Panc1 (cell line): ENCODE results near the gene ZNF609. TPM values are rescaled to one million over a fixed set of nuclear protein-coding genes. Genes with fewer than 3 reads are reported as not detected.

Experiments
- ATAC-seq: fragments of 200-7000 bp; cut with Tn5 transposase; 2 replicates; pipeline ENCODE4 v1.9.1; 2020; ENCODE audit warnings: mild to moderate bottlenecking, moderate library complexity
- BruUV-seq: library from RNA; stranded (reverse); fragments of 400-500 nt; replicated peaks from 2 replicates; lab custom pipeline; 2021; lab: Mats Ljungman, UMichigan
- CTCF ChIA-PET: fragments of 300-600 bp; sonication (Branson Sonifier 250); formaldehyde crosslinking; loops from one replicate; lab custom pipeline; 2022; ENCODE audit warnings: antibody characterized with exemption; lab: Charles Lee
- POLR2A ChIA-PET: fragments of 300-600 bp; sonication (Branson Sonifier 250); formaldehyde crosslinking; loops from one replicate; lab custom pipeline; 2022; ENCODE audit warnings: antibody characterized with exemption; lab: Charles Lee
- DNase-seq: peaks from one replicate; pipeline ENCODE4 v3.0.0-alpha.2; 2010; ENCODE audit warnings: low read depth, low spot score
- H3K27ac ChIP-seq: 2 replicates; pipeline ENCODE4 v1.5.1; 2011; ENCODE audit warnings: mild to moderate bottlenecking, low read length, inconsistent platforms
- H3K27me3 ChIP-seq: fragments of 200-500 bp; sonication (Bioruptor generic); 2 replicates; pipeline ENCODE4 v1.6.0; 2014; ENCODE audit warnings: low read length, inconsistent platforms; ENCODE audit not compliant: control insufficient read depth, insufficient read depth
- H3K36me3 ChIP-seq: fragments of 200-500 bp; sonication (Bioruptor generic); 2 replicates; pipeline ENCODE4 v1.5.1; 2014; ENCODE audit warnings: inconsistent platforms, mild to moderate bottlenecking, low read length, moderate library complexity; ENCODE audit not compliant: control insufficient read depth, insufficient read depth
- H3K4me1 ChIP-seq: 2 replicates; pipeline ENCODE4 v1.5.1; 2011; ENCODE audit warnings: inconsistent platforms, mild to moderate bottlenecking, low read length, moderate library complexity; ENCODE audit not compliant: control insufficient read depth, insufficient read depth
- H3K4me3 ChIP-seq, 2 experiments: 2 replicates each; pipeline ENCODE4 v1.5.1; 2011 to 2012; ENCODE audit warnings: low read depth in 2 of 2, low read length in 2 of 2, mild to moderate bottlenecking in 2 of 2, inconsistent platforms in 1 of 2, moderate library complexity in 1 of 2
- H3K9me3 ChIP-seq: fragments of 200-500 bp; sonication (Bioruptor generic); 2 replicates; pipeline ENCODE4 v1.5.1; 2014; ENCODE audit warnings: low read depth, mild to moderate bottlenecking, inconsistent platforms, low read length, moderate library complexity; ENCODE audit not compliant: control insufficient read depth, insufficient read depth
- POLR2AphosphoS5 ChIP-seq: IDR thresholded peaks from 2 replicates; pipeline ENCODE4 v1.6.1; 2012; ENCODE audit warnings: mild to moderate bottlenecking, low read depth, low read length, moderate library complexity
- SIN3A ChIP-seq: IDR thresholded peaks from 2 replicates; pipeline ENCODE4 v1.6.1; 2012; ENCODE audit warnings: low read depth, mild to moderate bottlenecking, low read length, moderate library complexity, borderline replicate concordance; ENCODE audit not compliant: insufficient read depth
- TCF7L2 ChIP-seq: IDR thresholded peaks from 2 replicates; pipeline ENCODE4 v1.6.1; 2011; ENCODE audit warnings: mild to moderate bottlenecking, low read depth, low read length, inconsistent platforms
- in situ Hi-C: cut with HindIII; loops from 2 replicates; pipeline ENCODE4 v1.10.0; 2016; ENCODE audit warnings: low sequenced_read_pairs, low pct_unique_long_range_greater_than_20kb
- intact Hi-C: fragments of 100-400 bp; cut with micrococcal nuclease; formaldehyde crosslinking; loops from one replicate; pipeline ENCODE4 v1.10.0; 2022; ENCODE audit not compliant: unreplicated experiment
- total RNA-seq: library from RNA; stranded (reverse); gene quantifications from one replicate; pipeline ENCODE4 v1.2.1, GENCODE V29; 2021; ENCODE audit not compliant: unreplicated experiment
- TF ChIP-seq, protein P1 (sequence below): fragments of 450-650 bp; IDR thresholded peaks from 2 replicates; pipeline ENCODE4 v1.5.1; 2017; ENCODE audit warnings: mild to moderate bottlenecking
- TF ChIP-seq, protein P2 (sequence below), 2 experiments: IDR thresholded peaks; 2 replicates each; pipeline ENCODE4 v1.6.1; 2011 to 2012; ENCODE audit warnings: low read depth in 2 of 2, control low read depth in 1 of 2, low read length in 1 of 2, mild to moderate bottlenecking in 1 of 2, moderate library complexity in 1 of 2; ENCODE audit not compliant: insufficient read depth in 1 of 2

The ZNF609 gene
- total RNA-seq, 1 experiment from 2014 or later, result 47.2 TPM

DNA sequence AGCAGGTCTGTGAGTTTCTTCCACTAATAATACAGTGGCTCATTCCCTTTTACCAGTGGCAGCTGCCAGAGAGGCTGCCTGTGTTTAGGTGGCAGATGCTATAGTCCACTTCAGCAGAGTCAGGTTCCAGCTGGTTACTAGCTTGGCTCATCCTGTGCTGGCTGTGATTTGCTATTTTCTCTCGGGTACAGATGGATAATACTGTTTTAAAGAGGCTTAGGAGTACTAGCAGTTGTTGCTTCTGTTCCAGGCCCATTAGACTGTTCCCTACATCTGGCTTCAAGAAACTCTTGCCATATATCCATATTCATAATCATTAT lies 41.0 kb downstream of the ZNF609 start:
- DNase-seq (no peak), ATAC-seq (no peak)
- POLR2A ChIA-PET, result no interaction called here
- H3K27me3 ChIP-seq, result no peaks in the 10 kb centered on the region
- intact Hi-C loops (no loop called here), in situ Hi-C loops (no loop called here)
- BruUV-seq, result no TSS peak
- no peak overlapping the region for H3K4me3 ChIP-seq
- no peak overlapping the region for H3K27ac ChIP-seq
- H3K9me3 ChIP-seq, result no peaks in the 10 kb centered on the region
- CTCF ChIA-PET, result no interaction called here
- no peaks in the 10 kb centered on the region; the same call in 1 of the 2 replicates for H3K4me1 ChIP-seq
- peaks cover 4% of the 10 kb centered on the region; the same call in 1 of the 2 replicates for H3K36me3 ChIP-seq
- TF ChIP-seq, protein P1, sequence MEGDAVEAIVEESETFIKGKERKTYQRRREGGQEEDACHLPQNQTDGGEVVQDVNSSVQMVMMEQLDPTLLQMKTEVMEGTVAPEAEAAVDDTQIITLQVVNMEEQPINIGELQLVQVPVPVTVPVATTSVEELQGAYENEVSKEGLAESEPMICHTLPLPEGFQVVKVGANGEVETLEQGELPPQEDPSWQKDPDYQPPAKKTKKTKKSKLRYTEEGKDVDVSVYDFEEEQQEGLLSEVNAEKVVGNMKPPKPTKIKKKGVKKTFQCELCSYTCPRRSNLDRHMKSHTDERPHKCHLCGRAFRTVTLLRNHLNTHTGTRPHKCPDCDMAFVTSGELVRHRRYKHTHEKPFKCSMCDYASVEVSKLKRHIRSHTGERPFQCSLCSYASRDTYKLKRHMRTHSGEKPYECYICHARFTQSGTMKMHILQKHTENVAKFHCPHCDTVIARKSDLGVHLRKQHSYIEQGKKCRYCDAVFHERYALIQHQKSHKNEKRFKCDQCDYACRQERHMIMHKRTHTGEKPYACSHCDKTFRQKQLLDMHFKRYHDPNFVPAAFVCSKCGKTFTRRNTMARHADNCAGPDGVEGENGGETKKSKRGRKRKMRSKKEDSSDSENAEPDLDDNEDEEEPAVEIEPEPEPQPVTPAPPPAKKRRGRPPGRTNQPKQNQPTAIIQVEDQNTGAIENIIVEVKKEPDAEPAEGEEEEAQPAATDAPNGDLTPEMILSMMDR, result no peak
- TF ChIP-seq, protein P2, sequence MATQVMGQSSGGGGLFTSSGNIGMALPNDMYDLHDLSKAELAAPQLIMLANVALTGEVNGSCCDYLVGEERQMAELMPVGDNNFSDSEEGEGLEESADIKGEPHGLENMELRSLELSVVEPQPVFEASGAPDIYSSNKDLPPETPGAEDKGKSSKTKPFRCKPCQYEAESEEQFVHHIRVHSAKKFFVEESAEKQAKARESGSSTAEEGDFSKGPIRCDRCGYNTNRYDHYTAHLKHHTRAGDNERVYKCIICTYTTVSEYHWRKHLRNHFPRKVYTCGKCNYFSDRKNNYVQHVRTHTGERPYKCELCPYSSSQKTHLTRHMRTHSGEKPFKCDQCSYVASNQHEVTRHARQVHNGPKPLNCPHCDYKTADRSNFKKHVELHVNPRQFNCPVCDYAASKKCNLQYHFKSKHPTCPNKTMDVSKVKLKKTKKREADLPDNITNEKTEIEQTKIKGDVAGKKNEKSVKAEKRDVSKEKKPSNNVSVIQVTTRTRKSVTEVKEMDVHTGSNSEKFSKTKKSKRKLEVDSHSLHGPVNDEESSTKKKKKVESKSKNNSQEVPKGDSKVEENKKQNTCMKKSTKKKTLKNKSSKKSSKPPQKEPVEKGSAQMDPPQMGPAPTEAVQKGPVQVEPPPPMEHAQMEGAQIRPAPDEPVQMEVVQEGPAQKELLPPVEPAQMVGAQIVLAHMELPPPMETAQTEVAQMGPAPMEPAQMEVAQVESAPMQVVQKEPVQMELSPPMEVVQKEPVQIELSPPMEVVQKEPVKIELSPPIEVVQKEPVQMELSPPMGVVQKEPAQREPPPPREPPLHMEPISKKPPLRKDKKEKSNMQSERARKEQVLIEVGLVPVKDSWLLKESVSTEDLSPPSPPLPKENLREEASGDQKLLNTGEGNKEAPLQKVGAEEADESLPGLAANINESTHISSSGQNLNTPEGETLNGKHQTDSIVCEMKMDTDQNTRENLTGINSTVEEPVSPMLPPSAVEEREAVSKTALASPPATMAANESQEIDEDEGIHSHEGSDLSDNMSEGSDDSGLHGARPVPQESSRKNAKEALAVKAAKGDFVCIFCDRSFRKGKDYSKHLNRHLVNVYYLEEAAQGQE (IDR thresholded peaks at IDR 0.05; ENCODE audit: insufficient read depth in 1 of 2, low read depth in 2 of 2, low read length in 1 of 2), result no peak
- no peak for TF ChIP-seq POLR2AphosphoS5
- TF ChIP-seq SIN3A, result no peak
- no peak for TF ChIP-seq TCF7L2

DNA sequence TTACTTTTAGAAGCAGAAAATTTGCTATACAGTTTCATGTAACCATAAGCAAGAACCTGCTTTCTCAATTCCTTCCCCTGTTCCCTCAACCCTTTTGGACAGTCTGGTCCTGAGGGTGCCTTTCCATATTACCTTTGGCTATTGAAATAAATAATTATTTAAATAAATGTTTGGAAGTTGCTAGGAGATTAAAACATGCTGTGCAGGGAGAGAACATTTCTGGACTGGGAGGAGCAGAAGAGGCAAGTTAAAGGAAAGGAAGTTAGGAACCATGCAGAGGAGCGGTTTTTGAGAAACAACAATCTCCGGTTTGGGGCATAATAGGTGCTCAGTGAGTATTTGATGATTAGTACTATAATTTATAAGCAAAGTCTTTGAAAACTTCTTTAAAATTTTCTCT lies 41.8 kb downstream of the ZNF609 start:
- H3K36me3 ChIP-seq, result peaks cover 4% of the 10 kb centered on the region; the same call in 1 of the 2 replicates
- no TSS peak for BruUV-seq
- in situ Hi-C loops, result no loop called here
- no peak overlapping the region for H3K4me3 ChIP-seq
- intact Hi-C loops, result no loop called here
- no peaks in the 10 kb centered on the region for H3K9me3 ChIP-seq
- ChIA-PET CTCF (no interaction called here), POLR2A (no interaction called here)
- no peaks in the 10 kb centered on the region for H3K27me3 ChIP-seq
- ATAC-seq, result no peak
- TF ChIP-seq TCF7L2 (no peak), SIN3A (no peak), POLR2AphosphoS5 (no peak)
- TF ChIP-seq, protein P2 (IDR thresholded peaks at IDR 0.05; ENCODE audit: insufficient read depth in 1 of 2, low read depth in 2 of 2, low read length in 1 of 2), result no peak
- TF ChIP-seq, protein P1, result no peak
- no peak for DNase-seq
- no peak overlapping the region for H3K27ac ChIP-seq
- no peaks in the 10 kb centered on the region; the same call in 1 of the 2 replicates for H3K4me1 ChIP-seq
